Panc1 (cell line): ENCODE data around the gene PRKG1. TPM values are rescaled to one million over a fixed set of nuclear protein-coding genes. Genes with fewer than 3 reads are reported as not detected.

Source experiments
- ATAC-seq: fragments of 200-7000 bp; cut with Tn5 transposase; 2 replicates; pipeline ENCODE4 v1.9.1; 2020; ENCODE audit warnings: mild to moderate bottlenecking, moderate library complexity
- BruUV-seq: library from RNA; stranded (reverse); fragments of 400-500 nt; replicated peaks from 2 replicates; lab custom pipeline; 2021; lab: Mats Ljungman, UMichigan
- CTCF ChIA-PET: fragments of 300-600 bp; sonication (Branson Sonifier 250); formaldehyde crosslinking; loops from one replicate; lab custom pipeline; 2022; ENCODE audit warnings: antibody characterized with exemption; lab: Charles Lee
- POLR2A ChIA-PET: fragments of 300-600 bp; sonication (Branson Sonifier 250); formaldehyde crosslinking; loops from one replicate; lab custom pipeline; 2022; ENCODE audit warnings: antibody characterized with exemption; lab: Charles Lee
- DNase-seq: peaks from one replicate; pipeline ENCODE4 v3.0.0-alpha.2; 2010; ENCODE audit warnings: low read depth, low spot score
- H3K27ac ChIP-seq: 2 replicates; pipeline ENCODE4 v1.5.1; 2011; ENCODE audit warnings: mild to moderate bottlenecking, low read length, inconsistent platforms
- H3K27me3 ChIP-seq: fragments of 200-500 bp; sonication (Bioruptor generic); 2 replicates; pipeline ENCODE4 v1.6.0; 2014; ENCODE audit warnings: low read length, inconsistent platforms; ENCODE audit not compliant: control insufficient read depth, insufficient read depth
- H3K36me3 ChIP-seq: fragments of 200-500 bp; sonication (Bioruptor generic); 2 replicates; pipeline ENCODE4 v1.5.1; 2014; ENCODE audit warnings: inconsistent platforms, mild to moderate bottlenecking, low read length, moderate library complexity; ENCODE audit not compliant: control insufficient read depth, insufficient read depth
- H3K4me1 ChIP-seq: 2 replicates; pipeline ENCODE4 v1.5.1; 2011; ENCODE audit warnings: inconsistent platforms, mild to moderate bottlenecking, low read length, moderate library complexity; ENCODE audit not compliant: control insufficient read depth, insufficient read depth
- H3K4me3 ChIP-seq, 2 experiments: 2 replicates each; pipeline ENCODE4 v1.5.1; 2011 to 2012; ENCODE audit warnings: low read depth in 2 of 2, low read length in 2 of 2, mild to moderate bottlenecking in 2 of 2, inconsistent platforms in 1 of 2, moderate library complexity in 1 of 2
- H3K9me3 ChIP-seq: fragments of 200-500 bp; sonication (Bioruptor generic); 2 replicates; pipeline ENCODE4 v1.5.1; 2014; ENCODE audit warnings: low read depth, mild to moderate bottlenecking, inconsistent platforms, low read length, moderate library complexity; ENCODE audit not compliant: control insufficient read depth, insufficient read depth
- CTCF ChIP-seq: fragments of 450-650 bp; IDR thresholded peaks from 2 replicates; pipeline ENCODE4 v1.5.1; 2017; ENCODE audit warnings: mild to moderate bottlenecking
- POLR2AphosphoS5 ChIP-seq: IDR thresholded peaks from 2 replicates; pipeline ENCODE4 v1.6.1; 2012; ENCODE audit warnings: mild to moderate bottlenecking, low read depth, low read length, moderate library complexity
- REST ChIP-seq, 2 experiments: IDR thresholded peaks; 2 replicates each; pipeline ENCODE4 v1.6.1; 2011 to 2012; ENCODE audit warnings: low read depth in 2 of 2, control low read depth in 1 of 2, low read length in 1 of 2, mild to moderate bottlenecking in 1 of 2, moderate library complexity in 1 of 2; ENCODE audit not compliant: insufficient read depth in 1 of 2
- SIN3A ChIP-seq: IDR thresholded peaks from 2 replicates; pipeline ENCODE4 v1.6.1; 2012; ENCODE audit warnings: low read depth, mild to moderate bottlenecking, low read length, moderate library complexity, borderline replicate concordance; ENCODE audit not compliant: insufficient read depth
- TCF7L2 ChIP-seq: IDR thresholded peaks from 2 replicates; pipeline ENCODE4 v1.6.1; 2011; ENCODE audit warnings: mild to moderate bottlenecking, low read depth, low read length, inconsistent platforms
- in situ Hi-C: cut with HindIII; loops from 2 replicates; pipeline ENCODE4 v1.10.0; 2016; ENCODE audit warnings: low sequenced_read_pairs, low pct_unique_long_range_greater_than_20kb
- intact Hi-C: fragments of 100-400 bp; cut with micrococcal nuclease; formaldehyde crosslinking; loops from one replicate; pipeline ENCODE4 v1.10.0; 2022; ENCODE audit not compliant: unreplicated experiment
- total RNA-seq: library from RNA; stranded (reverse); gene quantifications from one replicate; pipeline ENCODE4 v1.2.1, GENCODE V29; 2021; ENCODE audit not compliant: unreplicated experiment

The PRKG1 gene
- total RNA-seq, 1 experiment from 2014 or later = 0.92 TPM

- Histone ChIP-seq H3K36me3 (no peaks in the 10 kb centered on the region), H3K27ac (no peak overlapping the region), H3K27me3 (no peaks in the 10 kb centered on the region), H3K9me3 (no peaks in the 10 kb centered on the region), H3K4me1 (no peaks in the 10 kb centered on the region), H3K4me3 (no peak overlapping the region)
- POLR2A ChIA-PET = no interaction called here
- no peak for ATAC-seq
- no peak for DNase-seq
- BruUV-seq = no TSS peak
- intact Hi-C loops (no loop called here), in situ Hi-C loops (no loop called here)
- TF ChIP-seq SIN3A = no peak
- TF ChIP-seq CTCF = no peak
- no peak for TF ChIP-seq POLR2AphosphoS5
- no peak for TF ChIP-seq REST (IDR thresholded peaks at IDR 0.05; ENCODE audit: insufficient read depth in 1 of 2, low read depth in 2 of 2, low read length in 1 of 2)
- TF ChIP-seq TCF7L2 = no peak
- CTCF ChIA-PET = no interaction called here
Observed at GRCh38 chr10:51985336-51985735, 911.0 kb downstream of the PRKG1 start.

- H3K27ac ChIP-seq = no peak overlapping the region
- ATAC-seq = no peak
- POLR2A ChIA-PET = no interaction called here
- CTCF ChIA-PET = no interaction called here
- intact Hi-C loops (no loop called here), in situ Hi-C loops (no loop called here)
- H3K9me3 ChIP-seq = no peaks in the 10 kb centered on the region
- no peaks in the 10 kb centered on the region for H3K36me3 ChIP-seq
- H3K4me3 ChIP-seq = no peak overlapping the region
- TF ChIP-seq SIN3A (no peak), REST (IDR thresholded peaks at IDR 0.05; ENCODE audit: insufficient read depth in 1 of 2, low read depth in 2 of 2, low read length in 1 of 2) (no peak), POLR2AphosphoS5 (no peak), CTCF (no peak), TCF7L2 (no peak)
- no peaks in the 10 kb centered on the region for H3K27me3 ChIP-seq
- BruUV-seq = no TSS peak
- DNase-seq = no peak
- no peaks in the 10 kb centered on the region for H3K4me1 ChIP-seq
Observed at GRCh38 chr10:51986516-51986915, 912.2 kb downstream of the PRKG1 start.
